ENCODE data around the gene BET1. TPM values are rescaled to one million over a fixed set of nuclear protein-coding genes. Genes with fewer than 3 reads are reported as not detected.

BET1 gene
- total RNA-seq, 4 donors from 2014 or later: 9.0 to 17.7 (median 15.7) TPM

DNA sequence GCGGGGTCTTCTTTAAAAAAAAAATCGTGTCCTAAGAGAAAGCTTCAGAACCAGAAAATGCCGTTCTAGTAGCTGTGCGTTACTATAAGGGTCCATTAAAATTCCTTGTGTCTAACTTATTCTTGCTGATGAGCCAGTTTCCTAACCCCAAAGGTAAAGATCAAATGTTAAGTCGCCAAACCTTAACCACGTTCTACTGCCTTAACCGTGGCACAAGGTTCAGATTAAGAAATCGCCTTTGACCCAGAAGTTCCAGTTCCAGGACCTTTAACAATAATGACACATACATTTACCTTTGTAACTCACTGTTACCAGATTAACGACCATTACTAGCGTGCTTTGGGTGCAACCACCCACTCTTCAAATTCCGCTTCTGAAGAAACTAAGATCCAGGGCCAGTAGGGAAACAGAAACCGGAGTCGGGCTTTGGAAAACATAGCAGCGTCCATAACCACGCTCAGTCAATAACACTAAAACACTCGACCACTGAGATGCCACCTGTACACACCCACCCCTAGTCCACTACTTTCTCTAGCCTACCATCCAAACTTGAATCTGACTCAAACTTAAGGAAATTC lies 620 bp downstream of the BET1 start:
- H3K27ac ChIP-seq: peak overlapping the region; percentile 90 to 95 (median 92)
- H3K36me3 ChIP-seq: peaks cover 0 to 13% (median 0%) of the 10 kb centered on the region in 3 donors
- peak overlapping the region; percentile 72 to 93 (median 86) for H3K4me3 ChIP-seq
- intact Hi-C loops (cut with DNase I): no loop called here
- peaks cover 7 to 36% (median 12%) of the 10 kb centered on the region in 3 donors for H3K4me1 ChIP-seq
- no peaks in the 10 kb centered on the region for H3K9me3 ChIP-seq
- TF ChIP-seq, protein P1, sequence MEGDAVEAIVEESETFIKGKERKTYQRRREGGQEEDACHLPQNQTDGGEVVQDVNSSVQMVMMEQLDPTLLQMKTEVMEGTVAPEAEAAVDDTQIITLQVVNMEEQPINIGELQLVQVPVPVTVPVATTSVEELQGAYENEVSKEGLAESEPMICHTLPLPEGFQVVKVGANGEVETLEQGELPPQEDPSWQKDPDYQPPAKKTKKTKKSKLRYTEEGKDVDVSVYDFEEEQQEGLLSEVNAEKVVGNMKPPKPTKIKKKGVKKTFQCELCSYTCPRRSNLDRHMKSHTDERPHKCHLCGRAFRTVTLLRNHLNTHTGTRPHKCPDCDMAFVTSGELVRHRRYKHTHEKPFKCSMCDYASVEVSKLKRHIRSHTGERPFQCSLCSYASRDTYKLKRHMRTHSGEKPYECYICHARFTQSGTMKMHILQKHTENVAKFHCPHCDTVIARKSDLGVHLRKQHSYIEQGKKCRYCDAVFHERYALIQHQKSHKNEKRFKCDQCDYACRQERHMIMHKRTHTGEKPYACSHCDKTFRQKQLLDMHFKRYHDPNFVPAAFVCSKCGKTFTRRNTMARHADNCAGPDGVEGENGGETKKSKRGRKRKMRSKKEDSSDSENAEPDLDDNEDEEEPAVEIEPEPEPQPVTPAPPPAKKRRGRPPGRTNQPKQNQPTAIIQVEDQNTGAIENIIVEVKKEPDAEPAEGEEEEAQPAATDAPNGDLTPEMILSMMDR (IDR thresholded peaks at IDR 0.05): no peak
- no peak for TF ChIP-seq POLR2A (IDR thresholded peaks at IDR 0.05)
- no peak for DNase-seq
- WGBS, 2 donors: 5 to 13% methylated on average over 13 to 16 of the region's 16 CpGs
- no peaks in the 10 kb centered on the region for H3K27me3 ChIP-seq

DNA sequence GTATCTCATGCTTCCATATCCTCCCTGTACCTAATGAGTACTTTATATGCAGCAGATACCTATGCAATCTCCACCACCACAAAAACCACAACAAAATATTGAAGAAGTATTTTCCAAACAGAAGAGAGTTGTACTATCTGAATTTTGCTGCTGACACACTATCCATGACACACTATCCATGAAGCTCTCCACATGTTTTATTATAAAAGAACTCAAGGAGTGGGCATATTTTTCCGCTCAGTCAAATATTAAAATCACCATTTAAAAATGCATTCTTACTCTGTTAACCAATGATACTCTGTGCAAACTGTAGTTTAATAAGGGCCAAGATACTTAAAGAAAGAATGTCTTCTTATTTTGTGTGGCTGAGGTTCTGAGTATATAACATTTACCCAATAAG lies 2.8 kb downstream of the BET1 start:
- peaks cover 0 to 34% (median 0%) of the 10 kb centered on the region in 3 donors for H3K36me3 ChIP-seq
- no peak for DNase-seq
- intact Hi-C loops (cut with DNase I): no loop called here
- no peak overlapping the region for H3K4me3 ChIP-seq
- H3K9me3 ChIP-seq: no peaks in the 10 kb centered on the region
- H3K4me1 ChIP-seq: peaks cover 7 to 36% (median 12%) of the 10 kb centered on the region in 3 donors
- no peak overlapping the region for H3K27ac ChIP-seq
- TF ChIP-seq POLR2A (IDR thresholded peaks at IDR 0.05): no peak
- TF ChIP-seq, protein P1 (IDR thresholded peaks at IDR 0.05): no peak
- WGBS, 2 donors: 93 to 96% methylated on average over 1 of the region's 1 CpG
- H3K27me3 ChIP-seq: no peaks in the 10 kb centered on the region

DNA sequence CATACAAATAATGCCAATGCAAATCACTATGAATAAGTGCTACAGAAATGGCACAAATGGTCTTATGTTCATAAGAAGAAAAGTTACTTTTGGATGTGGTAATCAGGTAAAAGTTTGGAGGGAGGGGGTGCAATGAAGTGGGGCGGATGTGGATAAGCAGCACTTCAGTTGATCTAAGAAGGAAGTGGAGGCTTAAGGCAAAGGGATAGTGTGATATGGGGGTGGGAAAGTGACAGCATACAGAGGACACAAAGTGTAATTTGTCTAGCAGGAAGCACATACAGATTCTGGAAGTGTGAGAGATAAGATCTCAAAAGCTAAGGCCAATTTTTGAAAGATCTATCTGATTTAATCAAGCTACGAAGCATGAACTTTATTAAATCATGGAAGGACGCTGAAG lies 6.3 kb downstream of the BET1 start:
- peaks cover 0 to 63% (median 0%) of the 10 kb centered on the region in 3 donors for H3K36me3 ChIP-seq
- no peak overlapping the region for H3K27ac ChIP-seq
- H3K9me3 ChIP-seq: no peaks in the 10 kb centered on the region
- H3K4me3 ChIP-seq: no peak overlapping the region
- no peaks in the 10 kb centered on the region for H3K27me3 ChIP-seq
- intact Hi-C loops (cut with DNase I): no loop called here
- WGBS, 2 donors: 87 to 88% methylated on average over 3 of the region's 3 CpGs
- peaks cover 3 to 19% (median 5%) of the 10 kb centered on the region in 3 donors for H3K4me1 ChIP-seq
- no peak for TF ChIP-seq POLR2A (IDR thresholded peaks at IDR 0.05)
- TF ChIP-seq, protein P1 (IDR thresholded peaks at IDR 0.05): no peak
- DNase-seq: no peak

DNA sequence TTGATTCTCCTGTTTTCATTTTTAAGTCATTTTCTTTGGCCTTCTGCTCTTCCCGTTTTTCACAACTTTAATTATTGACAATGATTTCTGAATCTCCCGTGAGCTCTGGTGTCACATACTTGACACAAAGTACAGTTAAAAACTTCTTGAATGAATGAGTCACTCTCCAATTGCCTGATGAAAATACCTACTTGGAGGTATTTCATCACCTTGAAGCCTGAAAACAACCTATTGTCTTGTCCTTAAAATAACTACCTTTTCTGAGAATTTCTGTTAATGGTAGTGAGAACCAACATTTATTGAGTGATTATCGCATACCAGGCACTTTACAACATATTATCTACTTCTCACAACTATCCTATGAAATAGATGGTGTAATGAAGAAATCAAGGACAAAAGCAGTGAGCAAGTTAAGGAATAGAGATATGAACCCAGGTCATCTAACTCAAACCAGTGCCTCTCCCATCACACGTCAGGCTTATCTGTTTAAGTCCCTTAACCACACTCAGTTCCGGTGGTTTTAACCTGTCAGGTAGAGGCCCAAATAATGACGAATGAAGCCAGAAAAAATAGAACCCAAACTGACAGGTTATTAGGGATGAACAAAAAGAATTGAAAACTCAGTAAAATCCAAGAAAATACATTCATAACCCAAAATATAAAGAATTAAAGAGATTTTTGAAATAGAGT lies 11.6 kb downstream of the BET1 start:
- Histone ChIP-seq H3K27ac (no peak overlapping the region), H3K36me3 (peaks cover 0 to 54% (median 0%) of the 10 kb centered on the region in 3 donors), H3K9me3 (no peaks in the 10 kb centered on the region), H3K27me3 (no peaks in the 10 kb centered on the region), H3K4me1 (no peaks in the 10 kb centered on the region), H3K4me3 (no peak overlapping the region)
- 76 to 86% methylated on average over 6 of the region's 6 CpGs for WGBS, 2 donors
- DNase-seq: no peak
- intact Hi-C loops (cut with DNase I): no loop called here
- TF ChIP-seq POLR2A (IDR thresholded peaks at IDR 0.05): no peak
- TF ChIP-seq, protein P1 (IDR thresholded peaks at IDR 0.05): no peak

DNA sequence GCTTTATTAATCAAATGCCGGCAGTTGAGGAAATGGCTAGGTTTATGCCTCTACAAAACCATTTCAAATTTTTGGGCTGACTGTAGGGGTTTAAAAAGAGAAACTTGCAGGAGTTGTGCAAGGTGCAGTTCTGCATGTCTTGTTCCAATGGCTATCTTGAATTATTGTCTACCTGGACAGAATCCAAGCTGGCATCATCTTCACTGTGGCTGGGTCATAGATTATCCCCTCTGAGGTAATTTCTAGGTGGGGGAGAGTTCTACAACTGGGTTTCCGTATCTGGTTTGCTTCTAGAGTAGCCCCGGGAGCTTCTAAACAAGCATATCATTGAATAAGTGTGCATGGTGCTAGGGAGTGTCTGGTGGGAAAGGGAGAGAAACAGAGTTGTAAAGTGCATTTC lies 16.9 kb downstream of the BET1 start:
- no peak for TF ChIP-seq POLR2A (IDR thresholded peaks at IDR 0.05)
- TF ChIP-seq, protein P1 (IDR thresholded peaks at IDR 0.05): no peak
- H3K4me1 ChIP-seq: no peaks in the 10 kb centered on the region
- 70 to 92% methylated on average over 3 of the region's 3 CpGs for WGBS, 2 donors

More for the DNA sequence above, 16.9 kb downstream of the BET1 start:
- Histone ChIP-seq H3K27ac (no peak overlapping the region), H3K27me3 (no peaks in the 10 kb centered on the region), H3K9me3 (no peaks in the 10 kb centered on the region), H3K4me3 (no peak overlapping the region), H3K36me3 (peaks cover 0 to 14% (median 0%) of the 10 kb centered on the region in 3 donors)
- DNase-seq: no peak
- intact Hi-C loops (cut with DNase I): no loop called here

Data from esophagus squamous epithelium (tissue), 5 donors.